HFF-Myc (cell line): Measurements from ENCODE around the gene TRMT2A.

Experiments used
- DNase-seq: peaks from one replicate; pipeline ENCODE4 v3.0.0-alpha.2; 2011; ENCODE audit warnings: low read depth; ENCODE audit errors: extremely low read depth
- H3K4me3 ChIP-seq: replicated peaks from 2 replicates; pipeline ENCODE4 v1.5.1; 2011; ENCODE audit warnings: low read depth, mild to moderate bottlenecking, control low read depth, low read length
- CTCF ChIP-seq: IDR thresholded peaks from 2 replicates; pipeline ENCODE4 v1.5.1; 2012; ENCODE audit warnings: mild to moderate bottlenecking, low read depth, low read length, control low read depth; ENCODE audit errors: missing control alignments

Gene TRMT2A

GRCh38 chr22:20111689-20112622 lies 5.1 kb downstream of the TRMT2A start:
- no peak for TF ChIP-seq CTCF
- no peak overlapping the region for H3K4me3 ChIP-seq
- DNase-seq: no peak

GRCh38 chr22:20111045-20111688 lies 5.9 kb downstream of the TRMT2A start:
- peak; percentile 61 for TF ChIP-seq CTCF
- DNase-seq: no peak
- H3K4me3 ChIP-seq: no peak overlapping the region

DNA sequence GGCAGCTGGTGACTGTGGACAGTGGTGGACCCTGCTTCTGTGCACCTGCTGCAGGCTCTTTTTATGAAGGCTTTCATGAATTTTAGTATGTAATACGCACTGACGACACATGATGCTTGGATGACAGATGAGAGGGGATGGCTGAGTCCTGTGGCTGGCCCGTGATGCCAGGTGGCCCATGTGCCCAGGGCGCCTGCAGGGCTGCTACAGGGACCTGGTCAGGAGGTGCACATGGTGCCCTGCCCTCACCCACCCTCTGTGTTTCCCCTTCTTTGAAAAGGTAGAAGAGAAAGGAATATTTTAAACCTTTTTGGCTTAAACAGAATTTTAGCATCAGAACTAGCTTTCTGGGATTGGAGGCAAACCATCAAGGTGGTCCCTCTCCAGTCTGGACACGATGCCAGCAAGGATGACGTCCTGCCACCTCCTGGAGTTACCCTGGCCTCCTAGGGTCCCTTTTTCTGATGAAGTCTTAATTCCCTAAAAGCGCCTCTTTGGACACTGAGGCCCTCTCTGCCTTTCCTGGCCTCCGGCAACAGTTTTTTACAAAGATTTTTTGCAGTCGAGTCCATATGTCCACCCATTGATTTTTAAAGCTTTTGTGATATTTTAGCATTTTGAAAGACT lies 6.6 kb downstream of the TRMT2A start:
- no peak overlapping the region for H3K4me3 ChIP-seq
- no peak for DNase-seq
- TF ChIP-seq CTCF: no peak

DNA sequence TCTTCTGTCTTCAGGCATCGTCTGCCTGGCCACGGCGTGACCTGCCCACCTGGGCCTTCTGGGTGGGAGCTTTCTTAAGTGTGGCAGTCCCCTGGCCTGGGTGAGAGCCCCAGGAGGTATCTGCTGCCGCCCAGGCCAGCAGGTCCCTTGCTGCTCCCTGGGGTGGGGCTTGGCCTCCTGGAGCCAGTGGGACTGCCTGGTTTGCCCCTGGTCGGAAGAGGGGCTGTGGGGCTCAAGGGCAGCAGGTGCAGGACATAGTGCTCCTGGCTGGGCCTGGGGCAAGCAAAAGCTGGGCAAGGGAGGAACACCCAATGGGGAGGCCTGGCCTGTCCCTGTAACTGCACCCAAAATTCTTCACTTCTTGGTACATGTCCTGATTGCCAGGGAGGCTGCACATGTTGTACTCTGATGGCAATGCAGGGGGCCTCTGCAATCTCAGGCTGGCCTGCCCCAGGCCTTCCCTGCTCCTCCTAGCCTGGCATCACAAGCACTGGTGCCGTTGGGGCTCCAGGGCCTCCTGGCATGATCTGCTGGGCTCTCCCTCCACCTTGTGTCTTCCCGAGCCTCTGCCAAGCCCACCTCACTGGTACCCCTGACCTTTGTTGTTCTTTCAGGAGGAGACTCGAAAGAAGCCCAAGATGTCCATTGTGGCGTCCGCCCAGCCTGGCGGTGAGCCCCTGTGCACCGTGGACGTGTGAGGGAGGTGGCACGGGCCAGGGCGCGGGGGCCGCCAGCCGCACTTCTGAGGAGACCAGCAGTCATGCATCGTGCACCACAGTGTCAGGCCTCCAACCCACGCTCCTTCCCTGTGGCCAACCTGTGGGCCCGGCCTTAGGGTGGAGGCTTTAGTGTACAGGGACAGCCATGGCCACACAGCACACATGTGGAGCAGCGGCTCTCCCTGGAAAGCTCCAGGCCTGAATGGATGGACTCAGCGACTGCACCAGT lies 7.3 kb downstream of the TRMT2A start:
- no peak for DNase-seq
- no peak for TF ChIP-seq CTCF
- H3K4me3 ChIP-seq: no peak overlapping the region

DNA sequence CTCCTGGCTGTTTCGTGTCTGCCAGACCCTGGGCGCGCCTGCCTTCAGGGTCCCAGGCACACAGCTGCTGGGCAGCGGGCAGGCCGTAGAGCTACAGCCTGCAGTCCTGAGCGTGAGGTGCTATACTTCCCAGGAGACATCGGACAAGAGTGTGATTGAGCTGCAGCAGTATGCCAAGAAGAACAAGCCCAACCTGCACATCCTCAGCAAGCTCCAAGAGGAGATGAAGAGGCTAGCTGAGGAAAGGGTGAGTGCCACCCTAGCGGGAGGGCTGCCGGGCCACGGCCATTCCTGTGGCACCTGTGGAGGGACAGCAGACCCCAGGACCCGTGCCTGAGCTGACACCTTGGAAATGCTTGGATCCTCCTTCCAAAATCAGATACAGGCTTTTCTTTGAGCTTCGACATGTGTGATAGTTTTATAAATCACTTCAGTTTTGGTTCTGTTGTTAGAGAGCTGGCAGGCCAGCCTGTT lies 8.2 kb downstream of the TRMT2A start:
- TF ChIP-seq CTCF: no peak
- no peak overlapping the region for H3K4me3 ChIP-seq
- no peak for DNase-seq
